Upper lobe of right lung (tissue), 1 donor: ENCODE measurements around the gene TNRC6B. TPM values are rescaled to one million over a fixed set of nuclear protein-coding genes. Genes with fewer than 3 reads are reported as not detected.
A peak's percentile ranks its signal among the peaks of the same experiment; 100 is the strongest.

Experiments used
- ATAC-seq: fragments of 200-7000 bp; cut with Tn5 transposase; one replicate; pipeline ENCODE4 v1.9.1; 2020; ENCODE audit warnings: mild to moderate bottlenecking, moderate library complexity
- DNase-seq: peaks from one replicate; pipeline ENCODE4 v3.0.0-alpha.2; 2020
- H3K27ac ChIP-seq: fragments of 200-600 bp; one replicate; pipeline ENCODE4 v1.8.0; 2022
- H3K27me3 ChIP-seq: fragments of 200-600 bp; one replicate; pipeline ENCODE4 v1.8.0; 2022; ENCODE audit warnings: mild to moderate bottlenecking
- H3K36me3 ChIP-seq: fragments of 200-600 bp; one replicate; pipeline ENCODE4 v1.8.0; 2022
- H3K4me1 ChIP-seq: fragments of 200-600 bp; one replicate; pipeline ENCODE4 v1.8.0; 2022
- H3K4me3 ChIP-seq: fragments of 200-600 bp; one replicate; pipeline ENCODE4 v1.8.0; 2022; ENCODE audit warnings: mild to moderate bottlenecking
- H3K9me3 ChIP-seq: fragments of 200-600 bp; one replicate; pipeline ENCODE4 v1.8.0; 2022
- CTCF ChIP-seq: fragments of 200-600 bp; IDR thresholded peaks from one replicate; pipeline ENCODE4 v1.8.0; 2022; ENCODE audit warnings: antibody characterized with exemption
- intact Hi-C: fragments of 100-400 bp; cut with DNase I; formaldehyde crosslinking; loops from one replicate; pipeline ENCODE4 v1.11.0; 2022
- total RNA-seq: library from RNA; stranded (reverse); fragmentation: NEBNext Ultra II Directional; extraction: Animal tissue kit (Norgen Biotek cat#: 25700); gene quantifications from one replicate; pipeline ENCODE4 v1.2.1, GENCODE V29; 2021
- donor health status: DM: no; HTN: yes; CAD: no; lungs with severe emphysema.

Gene TNRC6B
- total RNA-seq, 1 donor from 2014 or later, result 46.4 TPM

GRCh38 chr22:40236131-40236665, 58.5 kb downstream of the TNRC6B start:
- H3K27me3 ChIP-seq, result no peaks in the 10 kb centered on the region
- H3K9me3 ChIP-seq, result no peaks in the 10 kb centered on the region
- no peak for ATAC-seq
- H3K27ac ChIP-seq, result no peak overlapping the region
- no peak for DNase-seq
- no peak for TF ChIP-seq CTCF
- H3K4me1 ChIP-seq, result peaks cover 14% of the 10 kb centered on the region
- H3K4me3 ChIP-seq, result no peak overlapping the region
- intact Hi-C loops, result no loop called here
- H3K36me3 ChIP-seq, result peaks cover 22% of the 10 kb centered on the region

- Histone ChIP-seq H3K9me3 (no peaks in the 10 kb centered on the region), H3K36me3 (peaks cover 11% of the 10 kb centered on the region), H3K4me3 (no peak overlapping the region), H3K4me1 (peaks cover 14% of the 10 kb centered on the region), H3K27ac (no peak overlapping the region), H3K27me3 (no peaks in the 10 kb centered on the region)
- TF ChIP-seq CTCF, result no peak
- ATAC-seq, result no peak
- no peak for DNase-seq
- intact Hi-C loops, result no loop called here
These were observed 59.5 kb downstream of the TNRC6B start for GRCh38 chr22:40237241-40237640.

- Histone ChIP-seq H3K27me3 (no peaks in the 10 kb centered on the region), H3K9me3 (no peaks in the 10 kb centered on the region), H3K36me3 (peaks cover 5% of the 10 kb centered on the region), H3K27ac (no peak overlapping the region), H3K4me1 (peaks cover 14% of the 10 kb centered on the region), H3K4me3 (no peak overlapping the region)
- ATAC-seq (no peak), DNase-seq (no peak)
- no peak for TF ChIP-seq CTCF
- intact Hi-C loops, result no loop called here
These were observed 60.2 kb downstream of the TNRC6B start for GRCh38 chr22:40237788-40238424.

GRCh38 chr22:40238425-40239344, 61.0 kb downstream of the TNRC6B start:
- no peak for TF ChIP-seq CTCF
- H3K27me3 ChIP-seq, result no peaks in the 10 kb centered on the region
- H3K4me3 ChIP-seq, result no peak overlapping the region
- H3K4me1 ChIP-seq, result peaks cover 22% of the 10 kb centered on the region
- intact Hi-C loops, result no loop called here
- no peaks in the 10 kb centered on the region for H3K9me3 ChIP-seq
- ATAC-seq, result peak; percentile 58
- H3K36me3 ChIP-seq, result no peaks in the 10 kb centered on the region
- no peak for DNase-seq
- peak overlapping the region; percentile 45 for H3K27ac ChIP-seq

- no peak for TF ChIP-seq CTCF
- DNase-seq (no peak), ATAC-seq (no peak)
- Histone ChIP-seq H3K9me3 (no peaks in the 10 kb centered on the region), H3K27ac (no peak overlapping the region), H3K36me3 (no peaks in the 10 kb centered on the region), H3K27me3 (no peaks in the 10 kb centered on the region), H3K4me3 (no peak overlapping the region), H3K4me1 (peaks cover 28% of the 10 kb centered on the region)
- intact Hi-C loops, result no loop called here
These were observed 61.6 kb downstream of the TNRC6B start for GRCh38 chr22:40239345-40239683.
